ENCODE measurements around the gene SCN5A. TPM values are rescaled to one million over a fixed set of nuclear protein-coding genes. Genes with fewer than 3 reads are reported as not detected.

The SCN5A gene
- polyA plus RNA-seq, 1 of the 3 experiments (the other 2 are of a cell fraction): 0.18 TPM

DNA sequence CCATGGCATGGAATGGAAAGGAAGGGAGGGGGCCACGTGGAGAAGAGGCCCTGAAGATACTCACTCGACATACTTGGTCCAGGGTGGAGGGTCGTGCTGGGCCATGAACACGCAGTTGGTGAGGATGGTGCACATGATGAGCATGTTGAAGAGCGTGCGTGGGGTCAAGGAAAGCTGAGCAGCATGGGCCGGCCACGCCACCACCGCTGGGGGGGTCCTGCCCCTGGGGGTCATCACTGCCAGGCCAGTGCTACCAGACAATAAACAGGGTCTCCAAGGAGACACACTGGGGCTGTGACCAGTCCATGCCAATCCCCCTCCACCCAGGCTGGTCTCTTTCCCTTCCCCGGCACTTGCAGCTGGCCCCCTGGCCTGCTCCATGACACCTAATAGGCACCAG, 27.2 kb downstream of the SCN5A start:
- Histone ChIP-seq H3K36me3 (replicated peaks in 1 of 2; ENCODE audit: control insufficient read depth in 1 of 2, insufficient read depth in 2 of 2, low read length in 1 of 2) (no peaks in the 10 kb centered on the region), H3K9me2 (no peaks in the 10 kb centered on the region), H4K20me1 (ENCODE audit: insufficient read depth) (no peaks in the 10 kb centered on the region), H3K27ac (ENCODE audit: low read depth in 2 of 2, low read length in 1 of 2) (no peak overlapping the region), H3K27me3 (ENCODE audit: insufficient read depth) (no peaks in the 10 kb centered on the region), H3K4me3 (ENCODE audit: low read depth in 2 of 2, low read length in 1 of 2) (no peak overlapping the region), H2AFZ (ENCODE audit: low read depth) (no peak overlapping the region), H3K79me2 (ENCODE audit: insufficient read depth) (no peaks in the 10 kb centered on the region), H3K4me1 (ENCODE audit: control insufficient read depth in 1 of 2, insufficient read depth in 2 of 2, low read depth in 1 of 2, low read length in 1 of 2) (no peaks in the 10 kb centered on the region), H3K4me2 (no peak overlapping the region), H3F3A (replicated peaks; ENCODE audit: insufficient read depth) (no peaks in the 10 kb centered on the region), H3K9me3 (no peaks in the 10 kb centered on the region), H3K9ac (no peak overlapping the region)
- CTCF ChIA-PET: interaction anchor here (1.0 to 1.3 kb wide), 2 partner anchors 100 to 101 kb away, joined by 3 read pairs; no protein-coding TSS in a partner anchor
- TF ChIP-seq RCOR1 (IDR thresholded peaks at IDR 0.05; ENCODE audit: low read length): no peak
- no peak for TF ChIP-seq FOXJ3 (CRISPR knock-in tag; IDR thresholded peaks at IDR 0.05)
- no peak for TF ChIP-seq RAD21 (IDR thresholded peaks at IDR 0.05; ENCODE audit: low read length)
- TF ChIP-seq FOSL2 (IDR thresholded peaks at IDR 0.05; ENCODE audit: borderline replicate concordance, low read depth): no peak
- no peak for TF ChIP-seq TCF12 (IDR thresholded peaks at IDR 0.05)
- no peak for TF ChIP-seq RFX5 (IDR thresholded peaks at IDR 0.05; ENCODE audit: low read length)
- no peak for TF ChIP-seq RXRA (IDR thresholded peaks at IDR 0.05; ENCODE audit: borderline replicate concordance, low read depth)
- no peak for TF ChIP-seq MEF2A (IDR thresholded peaks at IDR 0.05; ENCODE audit: borderline replicate concordance, low read depth)
- TF ChIP-seq YY1 (IDR thresholded peaks at IDR 0.05; ENCODE audit: low read depth): no peak
- POLR2A ChIA-PET: no interaction called here
- 54% methylated on average over 9 of the region's 10 CpGs for WGBS (ENCODE audit: low lambda C conversion rate)
- no peak for DNase-seq

DNA sequence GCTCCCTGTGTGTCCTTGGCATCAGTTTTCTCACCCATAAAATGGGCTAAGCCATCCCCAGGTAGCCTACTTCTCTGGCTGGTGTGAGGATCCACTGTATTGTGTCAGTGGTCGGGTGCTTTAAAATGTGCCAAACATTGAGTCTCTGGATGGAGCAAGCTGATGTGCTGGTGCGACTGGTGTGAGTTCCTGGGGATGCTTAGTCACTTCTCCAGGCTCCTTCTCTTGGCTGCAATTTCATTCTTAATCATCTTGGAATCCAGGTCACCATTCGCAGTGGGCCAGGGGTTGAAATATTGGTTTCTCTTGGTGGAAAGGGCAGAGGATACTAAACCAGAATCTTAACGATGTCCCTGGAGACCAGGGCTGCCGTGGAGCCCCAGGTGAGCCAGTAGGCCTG, 29.3 kb downstream of the SCN5A start:
- 42% methylated on average over 5 of the region's 5 CpGs for WGBS (ENCODE audit: low lambda C conversion rate)
- DNase-seq: no peak

More for the DNA sequence above, 29.3 kb downstream of the SCN5A start:
- Histone ChIP-seq H3F3A (replicated peaks; ENCODE audit: insufficient read depth) (no peaks in the 10 kb centered on the region), H3K27ac (ENCODE audit: low read depth in 2 of 2, low read length in 1 of 2) (no peak overlapping the region), H3K9me2 (no peaks in the 10 kb centered on the region), H2AFZ (ENCODE audit: low read depth) (no peak overlapping the region), H3K27me3 (ENCODE audit: insufficient read depth) (no peaks in the 10 kb centered on the region), H4K20me1 (ENCODE audit: insufficient read depth) (no peaks in the 10 kb centered on the region), H3K4me3 (ENCODE audit: low read depth in 2 of 2, low read length in 1 of 2) (no peak overlapping the region), H3K4me1 (ENCODE audit: control insufficient read depth in 1 of 2, insufficient read depth in 2 of 2, low read depth in 1 of 2, low read length in 1 of 2) (peaks cover 0 to 5% of the 10 kb centered on the region in 2 experiments; a peak in 1 of 4 replicates), H3K79me2 (ENCODE audit: insufficient read depth) (no peaks in the 10 kb centered on the region), H3K4me2 (no peak overlapping the region), H3K9ac (no peak overlapping the region), H3K36me3 (replicated peaks in 1 of 2; ENCODE audit: control insufficient read depth in 1 of 2, insufficient read depth in 2 of 2, low read length in 1 of 2) (no peaks in the 10 kb centered on the region), H3K9me3 (no peaks in the 10 kb centered on the region)
- TF ChIP-seq, protein P1, sequence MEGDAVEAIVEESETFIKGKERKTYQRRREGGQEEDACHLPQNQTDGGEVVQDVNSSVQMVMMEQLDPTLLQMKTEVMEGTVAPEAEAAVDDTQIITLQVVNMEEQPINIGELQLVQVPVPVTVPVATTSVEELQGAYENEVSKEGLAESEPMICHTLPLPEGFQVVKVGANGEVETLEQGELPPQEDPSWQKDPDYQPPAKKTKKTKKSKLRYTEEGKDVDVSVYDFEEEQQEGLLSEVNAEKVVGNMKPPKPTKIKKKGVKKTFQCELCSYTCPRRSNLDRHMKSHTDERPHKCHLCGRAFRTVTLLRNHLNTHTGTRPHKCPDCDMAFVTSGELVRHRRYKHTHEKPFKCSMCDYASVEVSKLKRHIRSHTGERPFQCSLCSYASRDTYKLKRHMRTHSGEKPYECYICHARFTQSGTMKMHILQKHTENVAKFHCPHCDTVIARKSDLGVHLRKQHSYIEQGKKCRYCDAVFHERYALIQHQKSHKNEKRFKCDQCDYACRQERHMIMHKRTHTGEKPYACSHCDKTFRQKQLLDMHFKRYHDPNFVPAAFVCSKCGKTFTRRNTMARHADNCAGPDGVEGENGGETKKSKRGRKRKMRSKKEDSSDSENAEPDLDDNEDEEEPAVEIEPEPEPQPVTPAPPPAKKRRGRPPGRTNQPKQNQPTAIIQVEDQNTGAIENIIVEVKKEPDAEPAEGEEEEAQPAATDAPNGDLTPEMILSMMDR (IDR thresholded peaks at IDR 0.05): no peak
- ChIA-PET POLR2A (no interaction called here), CTCF (interaction anchor here (1.8 to 2.1 kb wide), 2 partner anchors 31 to 99 kb away, joined by 4 to 5 read pairs; no protein-coding TSS in a partner anchor)

All from SK-N-SH (cell line).